DMS153 treated with DMSO at 0.1 percent for 48 hours (cell line): Measurements from ENCODE around the gene SPNS1.
"Not testable (repeated sequence)": the region's sequence is repeated elsewhere in the genome, so short reads cannot be mapped to it uniquely, and the experiment has no call there.

Source experiments
- DNase-seq: peaks from one replicate; lab custom pipeline; 2025; ENCODE audit not compliant: unreplicated experiment; lab: John Stamatoyannopoulos, UW

Gene SPNS1

GRCh38 chr16:28987170-28987853 lies 12.7 kb downstream of the SPNS1 start:
- no peak for DNase-seq

GRCh38 chr16:28989363-28989762 lies 14.8 kb downstream of the SPNS1 start:
- DNase-seq, result no peak

GRCh38 chr16:28990375-28991040 lies 15.9 kb downstream of the SPNS1 start:
- DNase-seq, result no peak

GRCh38 chr16:28991687-28992086 lies 17.1 kb downstream of the SPNS1 start:
- DNase-seq, result no peak

GRCh38 chr16:28992496-28992895 lies 17.9 kb downstream of the SPNS1 start:
- no peak for DNase-seq

- DNase-seq, result no peak
Measured at GRCh38 chr16:28998837-28999236, 24.3 kb downstream of the SPNS1 start.

- no peak for DNase-seq
Measured at GRCh38 chr16:28999577-28999976, 25.0 kb downstream of the SPNS1 start.

- no peak for DNase-seq
Measured at GRCh38 chr16:29000019-29000418, 25.4 kb downstream of the SPNS1 start.

GRCh38 chr16:29004496-29005139 lies 30.0 kb downstream of the SPNS1 start:
- DNase-seq, result not testable (repeated sequence)

- DNase-seq, result no peak
Measured at GRCh38 chr16:29007730-29008593, 33.4 kb downstream of the SPNS1 start.

GRCh38 chr16:29009050-29009837 lies 34.7 kb downstream of the SPNS1 start:
- no peak for DNase-seq

- DNase-seq, result no peak
Measured at GRCh38 chr16:29009838-29010166, 35.2 kb downstream of the SPNS1 start.

- no peak for DNase-seq
Measured at GRCh38 chr16:29011112-29011511, 36.5 kb downstream of the SPNS1 start.

- no peak for DNase-seq
Measured at GRCh38 chr16:29011851-29012250, 37.3 kb downstream of the SPNS1 start.

- no peak for DNase-seq
Measured at GRCh38 chr16:29012913-29013553, 38.5 kb downstream of the SPNS1 start.

- no peak for DNase-seq
Measured at GRCh38 chr16:29014561-29015069, 40.0 kb downstream of the SPNS1 start.

- DNase-seq, result no peak
Measured at GRCh38 chr16:29022196-29022595, 47.6 kb downstream of the SPNS1 start.

GRCh38 chr16:29023279-29024277 lies 49.0 kb downstream of the SPNS1 start:
- DNase-seq, result no peak

GRCh38 chr16:29024278-29024677 lies 49.7 kb downstream of the SPNS1 start:
- DNase-seq, result no peak
